Upper lobe of left lung (tissue), 4 donors: ENCODE results near the gene LGMN.

ENCODE experiments used
- CTCF ChIP-seq, 6 experiments: fragments of 450-650 bp in 4 of 6; fragments of 200-600 bp in 2 of 6; sonication (generic) in 2 of 6; IDR thresholded peaks; one replicate each; pipeline ENCODE4 v1.5.1; 2016 to 2019; ENCODE audit warnings: antibody characterized with exemption in 6 of 6
- EP300 ChIP-seq, 4 donors: sonication (generic); formaldehyde crosslinking; IDR thresholded peaks; one replicate each; pipeline ENCODE4 v1.5.1; 2017; ENCODE audit warnings: antibody characterized with exemption in 4 of 4, control low read depth in 2 of 4
- POLR2A ChIP-seq, 4 donors: fragments of 450-650 bp; IDR thresholded peaks; one replicate each; pipeline ENCODE4 v1.5.1; 2016 to 2017; ENCODE audit warnings: antibody characterized with exemption in 4 of 4, mild to moderate bottlenecking in 2 of 4
- POLR2AphosphoS5 ChIP-seq, 2 donors: sonication (generic); formaldehyde crosslinking; IDR thresholded peaks; one replicate each; pipeline ENCODE4 v1.5.1; 2017; ENCODE audit warnings: antibody characterized with exemption in 2 of 2

- TF ChIP-seq CTCF (IDR thresholded peaks at IDR 0.05) (no peak), EP300 (IDR thresholded peaks at IDR 0.05) (no peak), POLR2AphosphoS5 (IDR thresholded peaks at IDR 0.05) (no peak), POLR2A (IDR thresholded peaks at IDR 0.05) (no peak)
Measured at GRCh38 chr14:92701826-92702225, 46.6 kb downstream of the LGMN start.
